Measurements from ENCODE around the gene CABP7. TPM values are rescaled to one million over a fixed set of nuclear protein-coding genes. Genes with fewer than 3 reads are reported as not detected.

Gene CABP7
- total RNA-seq (2014; rRNA removed; shearing (Covaris generic)): not detected in 2 replicates

GRCh38 chr22:29719899-29720645, at the start of gene CABP7:
TSS of gene CABP7 (plus strand) at chr22:29720003. CDS start at chr22:29720425, 422 bp downstream.

GRCh38 chr22:29766632-29767170, 46.9 kb downstream of the CABP7 start, which contains the start of gene ZMAT5:
TSS of gene ZMAT5 (minus strand) at chr22:29767007. CDS start at chr22:29748544, 18,463 bp downstream.

GRCh38 chr22:29767171-29768051, 47.6 kb downstream of the CABP7 start, which contains the start of gene UQCR10:
TSS of gene UQCR10 (plus strand) at chr22:29767369. CDS start at chr22:29767399, 30 bp downstream.

Small RNA genes within 50 kb of the gene (small RNA-seq; reads per million reads assigned to genes)
- gene AC004882.2: not detected
- gene RF00019: not detected

Other genes with a start within 250 kb of the CABP7 start
- not detected in 2 replicates for gene NEFH, start 239.8 kb upstream of the CABP7 start, total RNA-seq (2014; rRNA removed; shearing (Covaris generic))
- 126 and 148 TPM in 2 replicates for gene THOC5, start 166.2 kb upstream of the CABP7 start, total RNA-seq (2014; rRNA removed; shearing (Covaris generic))
- gene NIPSNAP1, start 138.9 kb upstream of the CABP7 start, total RNA-seq (2014; rRNA removed; shearing (Covaris generic)): 85.7 and 98.8 TPM in 2 replicates
- gene NF2, start 116.4 kb upstream of the CABP7 start, total RNA-seq (2014; rRNA removed; shearing (Covaris generic)): 112 and 120 TPM in 2 replicates
- gene ZMAT5, start 47.0 kb downstream of the CABP7 start, total RNA-seq (2014; rRNA removed; shearing (Covaris generic)): 14.0 and 16.3 TPM in 2 replicates
- gene UQCR10, start 47.4 kb downstream of the CABP7 start, total RNA-seq (2014; rRNA removed; shearing (Covaris generic)): 50.7 and 55.8 TPM in 2 replicates
- 29.3 and 31.5 TPM in 2 replicates for gene ASCC2, start 118.3 kb downstream of the CABP7 start, total RNA-seq (2014; rRNA removed; shearing (Covaris generic))
- 12.7 and 13.7 TPM in 2 replicates for gene MTMR3, start 163.2 kb downstream of the CABP7 start, total RNA-seq (2014; rRNA removed; shearing (Covaris generic))

All from A375 (cell line).